ENCODE measurements around the gene SULT4A1.

SULT4A1 gene

GRCh38 chr22:43894122-43894521, 31.8 kb upstream of the SULT4A1 start:
- Histone ChIP-seq H3K9me3 (ENCODE audit: control insufficient read depth in 1 of 2, low read length in 2 of 2) (no peaks in the 10 kb centered on the region), H3K4me3 (ENCODE audit: low read depth in 1 of 2, low read length in 2 of 2) (no peak overlapping the region), H3K27ac (ENCODE audit: low read length) (no peak overlapping the region), H3K36me3 (ENCODE audit: control insufficient read depth in 1 of 2, insufficient read depth in 2 of 2, low read length in 2 of 2) (no peaks in the 10 kb centered on the region), H3K27me3 (ENCODE audit: low read depth, low read length) (peaks cover 39% of the 10 kb centered on the region), H3K4me1 (ENCODE audit: control insufficient read depth in 1 of 2, insufficient read depth in 2 of 2, low read length in 2 of 2) (peaks cover 0 to 9% of the 10 kb centered on the region in 2 donors)

GRCh38 chr22:43893266-43893665, 31.0 kb upstream of the SULT4A1 start:
- Histone ChIP-seq H3K36me3 (ENCODE audit: control insufficient read depth in 1 of 2, insufficient read depth in 2 of 2, low read length in 2 of 2) (no peaks in the 10 kb centered on the region), H3K4me3 (ENCODE audit: low read depth in 1 of 2, low read length in 2 of 2) (no peak overlapping the region), H3K27ac (ENCODE audit: low read length) (no peak overlapping the region), H3K9me3 (ENCODE audit: control insufficient read depth in 1 of 2, low read length in 2 of 2) (no peaks in the 10 kb centered on the region), H3K4me1 (ENCODE audit: control insufficient read depth in 1 of 2, insufficient read depth in 2 of 2, low read length in 2 of 2) (peaks cover 0 to 9% of the 10 kb centered on the region in 2 donors), H3K27me3 (ENCODE audit: low read depth, low read length) (peaks cover 43% of the 10 kb centered on the region)

GRCh38 chr22:43892183-43892894, 30.0 kb upstream of the SULT4A1 start:
- Histone ChIP-seq H3K36me3 (ENCODE audit: control insufficient read depth in 1 of 2, insufficient read depth in 2 of 2, low read length in 2 of 2) (no peaks in the 10 kb centered on the region), H3K27me3 (ENCODE audit: low read depth, low read length) (peaks cover 43% of the 10 kb centered on the region), H3K27ac (ENCODE audit: low read length) (no peak overlapping the region), H3K9me3 (ENCODE audit: control insufficient read depth in 1 of 2, low read length in 2 of 2) (no peaks in the 10 kb centered on the region), H3K4me3 (ENCODE audit: low read depth in 1 of 2, low read length in 2 of 2) (no peak overlapping the region), H3K4me1 (ENCODE audit: control insufficient read depth in 1 of 2, insufficient read depth in 2 of 2, low read length in 2 of 2) (peaks cover 0 to 9% of the 10 kb centered on the region in 2 donors)

GRCh38 chr22:43891360-43892182, 29.3 kb upstream of the SULT4A1 start, which contains the start of gene PNPLA5:
PNPLA5 (minus strand) TSS chr22:43892013; CDS start chr22:43891880, 133 bp downstream.
- Histone ChIP-seq H3K4me3 (ENCODE audit: low read depth in 1 of 2, low read length in 2 of 2) (peak within 1 kb of the TSS in 1 of 2 donors; percentile 29), H3K36me3 (ENCODE audit: control insufficient read depth in 1 of 2, insufficient read depth in 2 of 2, low read length in 2 of 2) (no peaks in the 10 kb centered on the region), H3K27ac (ENCODE audit: low read length) (no peak within 1 kb of the TSS), H3K9me3 (ENCODE audit: control insufficient read depth in 1 of 2, low read length in 2 of 2) (no peaks in the 10 kb centered on the region), H3K27me3 (ENCODE audit: low read depth, low read length) (peaks cover 43% of the 10 kb centered on the region), H3K4me1 (ENCODE audit: control insufficient read depth in 1 of 2, insufficient read depth in 2 of 2, low read length in 2 of 2) (peaks cover 0 to 9% of the 10 kb centered on the region in 2 donors)

DNA sequence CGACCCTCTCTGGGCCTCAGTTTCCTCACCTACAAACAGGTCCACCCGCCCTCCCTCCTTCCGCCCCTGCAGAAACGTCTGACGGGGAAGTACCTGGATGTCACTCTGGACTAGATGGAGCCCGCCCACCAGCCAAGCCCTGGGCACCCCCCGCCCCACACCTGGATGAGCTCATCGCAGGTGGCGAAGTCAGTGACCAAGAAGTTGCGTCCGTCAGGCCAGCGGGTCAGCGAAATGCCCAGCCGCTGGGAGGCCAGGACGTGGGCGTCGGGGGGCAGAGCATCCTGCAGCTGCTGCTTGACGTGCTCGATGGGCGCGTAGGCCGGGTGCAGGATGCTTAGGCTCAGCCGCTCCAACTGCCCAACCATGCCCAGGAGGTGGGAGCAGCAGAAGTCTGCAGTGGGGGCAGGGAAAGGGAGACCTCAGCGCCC, 28.6 kb upstream of the SULT4A1 start:
- H3K4me1 ChIP-seq (ENCODE audit: control insufficient read depth in 1 of 2, insufficient read depth in 2 of 2, low read length in 2 of 2): peaks cover 0 to 9% of the 10 kb centered on the region in 2 donors
- no peak overlapping the region for H3K4me3 ChIP-seq (ENCODE audit: low read depth in 1 of 2, low read length in 2 of 2)
- H3K27me3 ChIP-seq (ENCODE audit: low read depth, low read length): peaks cover 43% of the 10 kb centered on the region
- no peaks in the 10 kb centered on the region for H3K36me3 ChIP-seq (ENCODE audit: control insufficient read depth in 1 of 2, insufficient read depth in 2 of 2, low read length in 2 of 2)
- H3K9me3 ChIP-seq (ENCODE audit: control insufficient read depth in 1 of 2, low read length in 2 of 2): no peaks in the 10 kb centered on the region
- no peak overlapping the region for H3K27ac ChIP-seq (ENCODE audit: low read length)

DNA sequence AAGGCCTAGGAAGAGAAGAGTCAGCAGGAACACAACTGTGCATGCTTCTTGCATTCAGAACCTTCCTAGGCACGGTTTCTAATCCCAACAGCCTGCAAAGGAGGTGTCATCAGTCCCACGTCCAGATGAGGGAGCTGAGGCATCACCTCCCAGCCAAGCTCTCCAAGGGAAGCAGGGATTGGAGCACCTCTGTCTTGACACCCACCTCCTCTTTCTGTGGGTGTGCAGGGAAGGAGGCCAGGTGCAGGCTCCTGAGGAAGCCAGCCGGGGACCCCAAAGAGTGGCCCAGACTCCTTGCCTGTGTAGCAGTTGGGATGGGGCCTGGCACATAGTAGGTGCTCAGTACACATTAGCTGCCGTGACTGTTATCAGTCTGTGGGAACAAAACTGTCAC, 27.5 kb upstream of the SULT4A1 start:
- Histone ChIP-seq H3K4me3 (ENCODE audit: low read depth in 1 of 2, low read length in 2 of 2) (no peak overlapping the region), H3K36me3 (ENCODE audit: control insufficient read depth in 1 of 2, insufficient read depth in 2 of 2, low read length in 2 of 2) (no peaks in the 10 kb centered on the region), H3K4me1 (ENCODE audit: control insufficient read depth in 1 of 2, insufficient read depth in 2 of 2, low read length in 2 of 2) (peaks cover 0 to 9% of the 10 kb centered on the region in 2 donors), H3K27ac (ENCODE audit: low read length) (no peak overlapping the region), H3K27me3 (ENCODE audit: low read depth, low read length) (peaks cover 43% of the 10 kb centered on the region), H3K9me3 (ENCODE audit: control insufficient read depth in 1 of 2, low read length in 2 of 2) (no peaks in the 10 kb centered on the region)

DNA sequence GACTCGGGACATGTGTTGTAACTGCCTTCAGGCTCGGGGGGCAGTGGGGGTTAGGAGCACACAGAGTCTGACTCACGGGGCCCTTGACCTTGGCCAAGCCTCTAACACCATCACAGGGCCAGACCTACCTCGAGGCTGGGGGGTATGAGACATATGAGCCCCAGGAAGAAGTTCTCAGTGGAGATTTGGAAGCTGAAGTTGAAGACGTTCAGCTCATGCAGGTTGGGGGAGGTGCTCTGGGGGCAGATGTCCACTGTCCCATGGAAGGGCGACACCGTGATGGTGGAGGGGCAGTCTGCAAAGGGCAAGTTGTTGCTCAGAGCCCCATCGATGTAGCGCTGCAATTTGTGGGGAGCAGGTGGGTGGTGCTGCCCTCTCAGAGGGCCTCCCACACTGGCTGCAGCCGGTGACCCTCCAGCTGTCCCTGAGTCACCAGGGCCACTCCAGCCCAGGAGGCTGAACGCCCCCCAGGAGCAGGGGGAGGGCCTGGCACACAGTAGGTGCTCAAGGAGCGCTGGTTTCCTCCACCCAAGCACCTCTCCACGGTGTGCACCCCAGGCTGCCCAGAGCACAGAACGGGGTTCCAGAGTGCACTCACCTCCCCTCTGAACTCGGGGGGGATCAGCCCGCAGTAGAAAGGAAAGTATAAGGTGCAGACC, 27.0 kb upstream of the SULT4A1 start:
- Histone ChIP-seq H3K36me3 (ENCODE audit: control insufficient read depth in 1 of 2, insufficient read depth in 2 of 2, low read length in 2 of 2) (no peaks in the 10 kb centered on the region), H3K27me3 (ENCODE audit: low read depth, low read length) (peaks cover 43% of the 10 kb centered on the region)

DNA sequence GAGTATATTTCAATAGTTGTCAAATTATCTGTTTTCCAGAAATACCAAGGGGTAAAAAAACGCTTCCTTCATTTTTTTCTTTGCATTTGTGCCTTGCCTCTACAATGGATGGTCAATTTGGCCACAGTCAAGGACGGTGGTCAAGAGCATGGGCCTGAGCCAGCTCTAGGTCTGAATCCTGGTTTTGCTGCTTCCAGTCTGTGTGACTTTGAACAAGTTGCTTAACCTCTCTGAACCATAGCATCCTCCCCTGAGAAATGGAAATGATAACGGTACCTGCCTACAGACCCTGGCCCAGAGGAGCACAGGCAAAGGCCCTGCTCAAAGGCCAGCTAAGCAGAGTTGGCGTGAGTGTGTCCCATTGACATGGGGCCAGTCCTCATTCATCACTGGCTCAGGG, 26.4 kb upstream of the SULT4A1 start:
- Histone ChIP-seq H3K27me3 (ENCODE audit: low read depth, low read length) (peaks cover 43% of the 10 kb centered on the region), H3K9me3 (ENCODE audit: control insufficient read depth in 1 of 2, low read length in 2 of 2) (no peaks in the 10 kb centered on the region), H3K36me3 (ENCODE audit: control insufficient read depth in 1 of 2, insufficient read depth in 2 of 2, low read length in 2 of 2) (no peaks in the 10 kb centered on the region), H3K4me1 (ENCODE audit: control insufficient read depth in 1 of 2, insufficient read depth in 2 of 2, low read length in 2 of 2) (peaks cover 0 to 9% of the 10 kb centered on the region in 2 donors), H3K27ac (ENCODE audit: low read length) (no peak overlapping the region), H3K4me3 (ENCODE audit: low read depth in 1 of 2, low read length in 2 of 2) (no peak overlapping the region)

More for the DNA sequence above, 27.0 kb upstream of the SULT4A1 start:
- no peak overlapping the region for H3K4me3 ChIP-seq (ENCODE audit: low read depth in 1 of 2, low read length in 2 of 2)
- H3K27ac ChIP-seq (ENCODE audit: low read length): no peak overlapping the region
- H3K9me3 ChIP-seq (ENCODE audit: control insufficient read depth in 1 of 2, low read length in 2 of 2): no peaks in the 10 kb centered on the region
- peaks cover 0 to 9% of the 10 kb centered on the region in 2 donors for H3K4me1 ChIP-seq (ENCODE audit: control insufficient read depth in 1 of 2, insufficient read depth in 2 of 2, low read length in 2 of 2)

- Histone ChIP-seq H3K9me3 (ENCODE audit: control insufficient read depth in 1 of 2, low read length in 2 of 2) (no peaks in the 10 kb centered on the region), H3K36me3 (ENCODE audit: control insufficient read depth in 1 of 2, insufficient read depth in 2 of 2, low read length in 2 of 2) (no peaks in the 10 kb centered on the region), H3K4me1 (ENCODE audit: control insufficient read depth in 1 of 2, insufficient read depth in 2 of 2, low read length in 2 of 2) (peaks cover 0 to 9% of the 10 kb centered on the region in 2 donors), H3K27me3 (ENCODE audit: low read depth, low read length) (peaks cover 37% of the 10 kb centered on the region), H3K4me3 (ENCODE audit: low read depth in 1 of 2, low read length in 2 of 2) (no peak overlapping the region), H3K27ac (ENCODE audit: low read length) (no peak overlapping the region)
These were observed 25.1 kb upstream of the SULT4A1 start for GRCh38 chr22:43887391-43887790.

GRCh38 chr22:43886231-43886630, 23.9 kb upstream of the SULT4A1 start:
- Histone ChIP-seq H3K4me3 (ENCODE audit: low read depth in 1 of 2, low read length in 2 of 2) (no peak overlapping the region), H3K27ac (ENCODE audit: low read length) (no peak overlapping the region), H3K36me3 (ENCODE audit: control insufficient read depth in 1 of 2, insufficient read depth in 2 of 2, low read length in 2 of 2) (no peaks in the 10 kb centered on the region), H3K27me3 (ENCODE audit: low read depth, low read length) (peaks cover 25% of the 10 kb centered on the region), H3K4me1 (ENCODE audit: control insufficient read depth in 1 of 2, insufficient read depth in 2 of 2, low read length in 2 of 2) (peaks cover 0 to 4% of the 10 kb centered on the region in 2 donors), H3K9me3 (ENCODE audit: control insufficient read depth in 1 of 2, low read length in 2 of 2) (no peaks in the 10 kb centered on the region)

GRCh38 chr22:43885786-43886185, 23.5 kb upstream of the SULT4A1 start:
- Histone ChIP-seq H3K27me3 (ENCODE audit: low read depth, low read length) (peaks cover 21% of the 10 kb centered on the region), H3K9me3 (ENCODE audit: control insufficient read depth in 1 of 2, low read length in 2 of 2) (no peaks in the 10 kb centered on the region), H3K4me3 (ENCODE audit: low read depth in 1 of 2, low read length in 2 of 2) (no peak overlapping the region), H3K36me3 (ENCODE audit: control insufficient read depth in 1 of 2, insufficient read depth in 2 of 2, low read length in 2 of 2) (no peaks in the 10 kb centered on the region), H3K27ac (ENCODE audit: low read length) (no peak overlapping the region), H3K4me1 (ENCODE audit: control insufficient read depth in 1 of 2, insufficient read depth in 2 of 2, low read length in 2 of 2) (no peaks in the 10 kb centered on the region)
